ENCODE results near the gene ZNF467.

- peak in 2 of 4 experiments; percentile 6 to 31 for TF ChIP-seq CTCF (IDR thresholded peaks at IDR 0.05)
- TF ChIP-seq EP300 (IDR thresholded peaks at IDR 0.05), result no peak
- no peak for TF ChIP-seq POLR2AphosphoS5 (IDR thresholded peaks at IDR 0.05)
Observed at GRCh38 chr7:149787428-149788299, 14.3 kb upstream of the ZNF467 start.
